ENCODE results near the gene GMDS.

GRCh38 chr6:1687402-1687801, 558.0 kb downstream of the GMDS start:
- TF ChIP-seq, protein P1, sequence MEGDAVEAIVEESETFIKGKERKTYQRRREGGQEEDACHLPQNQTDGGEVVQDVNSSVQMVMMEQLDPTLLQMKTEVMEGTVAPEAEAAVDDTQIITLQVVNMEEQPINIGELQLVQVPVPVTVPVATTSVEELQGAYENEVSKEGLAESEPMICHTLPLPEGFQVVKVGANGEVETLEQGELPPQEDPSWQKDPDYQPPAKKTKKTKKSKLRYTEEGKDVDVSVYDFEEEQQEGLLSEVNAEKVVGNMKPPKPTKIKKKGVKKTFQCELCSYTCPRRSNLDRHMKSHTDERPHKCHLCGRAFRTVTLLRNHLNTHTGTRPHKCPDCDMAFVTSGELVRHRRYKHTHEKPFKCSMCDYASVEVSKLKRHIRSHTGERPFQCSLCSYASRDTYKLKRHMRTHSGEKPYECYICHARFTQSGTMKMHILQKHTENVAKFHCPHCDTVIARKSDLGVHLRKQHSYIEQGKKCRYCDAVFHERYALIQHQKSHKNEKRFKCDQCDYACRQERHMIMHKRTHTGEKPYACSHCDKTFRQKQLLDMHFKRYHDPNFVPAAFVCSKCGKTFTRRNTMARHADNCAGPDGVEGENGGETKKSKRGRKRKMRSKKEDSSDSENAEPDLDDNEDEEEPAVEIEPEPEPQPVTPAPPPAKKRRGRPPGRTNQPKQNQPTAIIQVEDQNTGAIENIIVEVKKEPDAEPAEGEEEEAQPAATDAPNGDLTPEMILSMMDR (IDR thresholded peaks at IDR 0.05; ENCODE audit: extremely low read depth in 1 of 2, insufficient read depth in 1 of 2, low read depth in 1 of 2, low read length in 2 of 2), result no peak
- no peak for TF ChIP-seq EZH2 (IDR thresholded peaks at IDR 0.05; ENCODE audit: borderline replicate concordance, low read depth, low read length, severe bottlenecking)
- TF ChIP-seq POLR2A (IDR thresholded peaks at IDR 0.05; ENCODE audit: low read depth, low read length), result no peak
- TF ChIP-seq JUN (IDR thresholded peaks at IDR 0.05; ENCODE audit: borderline replicate concordance, insufficient read depth, insufficient read length, low read depth), result no peak
- TF ChIP-seq POLR2AphosphoS5 (IDR thresholded peaks at IDR 0.05; ENCODE audit: insufficient read depth, low read depth, low read length), result no peak
- TF ChIP-seq FOS (IDR thresholded peaks at IDR 0.05; ENCODE audit: borderline replicate concordance, insufficient read depth, low read length), result no peak
- TF ChIP-seq MYC (IDR thresholded peaks at IDR 0.05; ENCODE audit: low read depth, low read length), result no peak

Measured in endothelial cell of umbilical vein (primary cell).